Keratinocyte (primary cell): ENCODE measurements around the gene AP3S1. TPM values are rescaled to one million over a fixed set of nuclear protein-coding genes. Genes with fewer than 3 reads are reported as not detected.
A peak's percentile ranks its signal among the peaks of the same experiment; 100 is the strongest.
"Not testable (repeated sequence)": the region's sequence is repeated elsewhere in the genome, so short reads cannot be mapped to it uniquely, and the experiment has no call there.

Experiments used
- DNase-seq: peaks from one replicate; pipeline ENCODE4 v3.0.0-alpha.2; 2011; ENCODE audit warnings: low read depth, missing footprints, low spot score
- FAIRE-seq: peaks from 2 replicates; lab custom pipeline; 2011; peaks lifted over from hg19 to GRCh38; lab: Jason Lieb, UNC
- H2AFZ ChIP-seq: 2 replicates; pipeline ENCODE4 v1.6.0; 2012; ENCODE audit warnings: low read length, control low read depth, inconsistent platforms; ENCODE audit not compliant: control insufficient read depth
- H3K27ac ChIP-seq: 2 replicates; pipeline ENCODE4 v1.5.1; 2011; ENCODE audit warnings: low read length; ENCODE audit not compliant: control insufficient read depth, insufficient read depth
- H3K27me3 ChIP-seq: 3 replicates; pipeline ENCODE4 v1.6.0; 2011; ENCODE audit warnings: low read length; ENCODE audit not compliant: control insufficient read depth, insufficient read depth; ENCODE audit errors: extremely low read depth
- H3K36me3 ChIP-seq, 2 experiments: 2 replicates in 1 of 2; 3 replicates in 1 of 2; pipeline ENCODE4 v1.5.1; 2011; ENCODE audit warnings: low read length in 2 of 2, mild to moderate bottlenecking in 1 of 2; ENCODE audit not compliant: control insufficient read depth in 2 of 2, insufficient read depth in 2 of 2; ENCODE audit errors: extremely low read depth in 1 of 2
- H3K4me1 ChIP-seq: 3 replicates; pipeline ENCODE4 v1.5.1; 2011; ENCODE audit warnings: low read length; ENCODE audit not compliant: control insufficient read depth, insufficient read depth; ENCODE audit errors: extremely low read depth
- H3K4me2 ChIP-seq: 3 replicates; pipeline ENCODE4 v1.6.0; 2011; ENCODE audit warnings: low read depth, low read length; ENCODE audit not compliant: control insufficient read depth, insufficient read depth; ENCODE audit errors: extremely low read depth
- H3K4me3 ChIP-seq, 3 experiments: fragments of 200-600 bp in 1 of 3; sonication (generic) in 1 of 3; 2 replicates in 2 of 3; 3 replicates in 1 of 3; pipeline ENCODE4 v1.5.1; 2011 to 2016; ENCODE audit warnings: low read length in 3 of 3, mild to moderate bottlenecking in 3 of 3, control low read depth in 2 of 3, inconsistent platforms in 1 of 3, low read depth in 1 of 3, mixed read lengths in 1 of 3, mixed run types in 1 of 3, moderate library complexity in 1 of 3; ENCODE audit not compliant: control insufficient read depth in 2 of 3, insufficient read depth in 2 of 3; ENCODE audit errors: extremely low read depth in 1 of 3
- H3K79me2 ChIP-seq: 2 replicates; pipeline ENCODE4 v1.6.0; 2012; ENCODE audit warnings: low read length; ENCODE audit not compliant: control insufficient read depth, insufficient read depth
- H3K9ac ChIP-seq: 3 replicates; pipeline ENCODE4 v1.6.0; 2011; ENCODE audit warnings: low read length; ENCODE audit not compliant: control insufficient read depth, insufficient read depth; ENCODE audit errors: extremely low read depth
- H3K9me1 ChIP-seq: 3 replicates; pipeline ENCODE4 v1.6.0; 2011; ENCODE audit warnings: low read length; ENCODE audit not compliant: control insufficient read depth, insufficient read depth; ENCODE audit errors: extremely low read depth
- H3K9me3 ChIP-seq: 2 replicates; pipeline ENCODE4 v1.5.1; 2012; ENCODE audit warnings: low read depth, low read length; ENCODE audit not compliant: control insufficient read depth
- H4K20me1 ChIP-seq: 3 replicates; pipeline ENCODE4 v1.6.0; 2011; ENCODE audit warnings: low read length; ENCODE audit not compliant: control insufficient read depth, insufficient read depth; ENCODE audit errors: extremely low read depth
- CTCF ChIP-seq, 3 experiments: IDR thresholded peaks in 1 of 3; conservative IDR thresholded peaks in 1 of 3; optimal IDR thresholded peaks in 1 of 3; 2 replicates in 2 of 3; 3 replicates in 1 of 3; pipeline versions ENCODE3 to v1.5.1; 2011; ENCODE audit warnings: low read length in 3 of 3, mild to moderate bottlenecking in 3 of 3, moderate library complexity in 2 of 3, control low read depth in 1 of 3, inconsistent platforms in 1 of 3; ENCODE audit not compliant: insufficient read depth in 2 of 3; ENCODE audit errors: extremely low read depth in 1 of 3
- EZH2 ChIP-seq: IDR thresholded peaks from one replicate; pipeline ENCODE4 v1.6.1; 2012; ENCODE audit warnings: inconsistent platforms, mild to moderate bottlenecking, low read length, moderate library complexity
- dilution Hi-C: fragments of 300-500 bp; cut with MboI; formaldehyde crosslinking; loops from one replicate; pipeline ENCODE4 v1.7.0; 2020; ENCODE audit warnings: low sequenced_read_pairs; ENCODE audit not compliant: extremely low pct_ligation_motif_present
- polyA plus RNA-seq, 5 experiments: library from polyadenylated mRNA; depleted of rRNA in 3 of 5; stranded (reverse) in 3 of 5; stranded (forward) in 1 of 5; unstranded in 1 of 5; fragments of >200 nt; gene quantifications; 1 replicate in 1 of 5; 2 replicates in 3 of 5; 3 replicates in 1 of 5; pipeline versions ENCODE4 v1.2.1 to v1.2.3, GENCODE V29; 2011 to 2012; ENCODE audit warnings: missing spikeins in 2 of 5, low read depth in 1 of 5, low replicate concordance in 1 of 5

AP3S1 gene
- polyA plus RNA-seq, 1 donor (not counting 4 experiments of a cell fraction or from before 2014, with no cell fraction given), result 153 TPM

GRCh38 chr5:115907177-115907576 lies 65.4 kb downstream of the AP3S1 start:
- Histone ChIP-seq H2AFZ (no peak overlapping the region), H3K9me1 (no peaks in the 10 kb centered on the region), H3K4me2 (no peak overlapping the region), H4K20me1 (no peaks in the 10 kb centered on the region), H3K79me2 (no peaks in the 10 kb centered on the region), H3K4me1 (no peaks in the 10 kb centered on the region), H3K9ac (no peak overlapping the region), H3K4me3 (no peak overlapping the region), H3K27me3 (no peaks in the 10 kb centered on the region), H3K36me3 (no peaks in the 10 kb centered on the region), H3K27ac (no peak overlapping the region), H3K9me3 (no peaks in the 10 kb centered on the region)
- DNase-seq, result no peak
- TF ChIP-seq EZH2, result no peak
- no peak for TF ChIP-seq CTCF (optimal IDR thresholded peaks at IDR 0.05 in 1 of 3, IDR thresholded peaks at IDR 0.05 in 1 of 3, conservative IDR thresholded peaks at IDR 0.05 in 1 of 3; ENCODE audit: extremely low read depth in 1 of 3, insufficient read depth in 2 of 3, low read length in 3 of 3)
- no peak for FAIRE-seq
- dilution Hi-C loops, result no loop called here

GRCh38 chr5:115913623-115914400 lies 72.1 kb downstream of the AP3S1 start:
- H3K27me3 ChIP-seq, dilution Hi-C loops, H3K27ac ChIP-seq, H3K36me3 ChIP-seq, H3K4me2 ChIP-seq, H3K79me2 ChIP-seq, H3K9ac ChIP-seq, H3K9me1 ChIP-seq, H4K20me1 ChIP-seq, H2AFZ ChIP-seq, H3K4me3 ChIP-seq, DNase-seq, H3K9me3 ChIP-seq, H3K4me1 ChIP-seq: not testable (repeated sequence)
- FAIRE-seq, result peak; percentile 44
